Fibroblast of skin of left biceps (primary cell): ENCODE measurements around the gene TSHZ2.
"Not testable (repeated sequence)": the region's sequence is repeated elsewhere in the genome, so short reads cannot be mapped to it uniquely, and the experiment has no call there.

Source experiments
- DNase-seq, 2 experiments: peaks; one replicate each; pipeline ENCODE4 v3.0.0-alpha.2; 2013; ENCODE audit warnings: low read depth in 2 of 2

Gene TSHZ2

GRCh38 chr20:53502820-53503219 lies 530.7 kb downstream of the TSHZ2 start:
- DNase-seq: no peak

GRCh38 chr20:53503517-53503919 lies 531.4 kb downstream of the TSHZ2 start:
- no peak for DNase-seq

GRCh38 chr20:53504106-53504505 lies 531.9 kb downstream of the TSHZ2 start:
- not testable (repeated sequence) for DNase-seq

GRCh38 chr20:53510262-53510661 lies 538.1 kb downstream of the TSHZ2 start:
- DNase-seq: no peak

GRCh38 chr20:53510704-53511103 lies 538.5 kb downstream of the TSHZ2 start:
- no peak for DNase-seq

GRCh38 chr20:53512076-53512475 lies 539.9 kb downstream of the TSHZ2 start:
- no peak for DNase-seq

- no peak for DNase-seq
These were observed 541.0 kb downstream of the TSHZ2 start for GRCh38 chr20:53513168-53513488.

GRCh38 chr20:53513489-53514298 lies 541.5 kb downstream of the TSHZ2 start:
- DNase-seq: no peak

GRCh38 chr20:53515749-53516148 lies 543.6 kb downstream of the TSHZ2 start:
- no peak for DNase-seq

- no peak for DNase-seq
These were observed 545.0 kb downstream of the TSHZ2 start for GRCh38 chr20:53517146-53517545.

GRCh38 chr20:53521421-53521820 lies 549.3 kb downstream of the TSHZ2 start:
- peak in 1 of 2 experiments; percentile 5 for DNase-seq

GRCh38 chr20:53522026-53522425 lies 549.9 kb downstream of the TSHZ2 start:
- DNase-seq: no peak

- no peak for DNase-seq
These were observed 550.5 kb downstream of the TSHZ2 start for GRCh38 chr20:53522696-53523095.

GRCh38 chr20:53523615-53524014 lies 551.5 kb downstream of the TSHZ2 start:
- DNase-seq: not testable (repeated sequence)

- DNase-seq: no peak
These were observed 552.6 kb downstream of the TSHZ2 start for GRCh38 chr20:53524589-53525312.

GRCh38 chr20:53527196-53527595 lies 555.0 kb downstream of the TSHZ2 start:
- no peak for DNase-seq

- DNase-seq: no peak
These were observed 557.5 kb downstream of the TSHZ2 start for GRCh38 chr20:53529658-53530057.

- no peak for DNase-seq
These were observed 558.3 kb downstream of the TSHZ2 start for GRCh38 chr20:53530440-53530839.

- DNase-seq: not testable (repeated sequence)
These were observed 560.6 kb downstream of the TSHZ2 start for GRCh38 chr20:53532654-53533312.

GRCh38 chr20:53533500-53533899 lies 561.3 kb downstream of the TSHZ2 start:
- DNase-seq: no peak

GRCh38 chr20:53534037-53534436 lies 561.9 kb downstream of the TSHZ2 start:
- DNase-seq: no peak

GRCh38 chr20:53535878-53536277 lies 563.7 kb downstream of the TSHZ2 start:
- no peak for DNase-seq

GRCh38 chr20:53536382-53536781 lies 564.2 kb downstream of the TSHZ2 start:
- not testable (repeated sequence) for DNase-seq
